IMR-90 (cell line): ENCODE measurements around the gene TPP1. TPM values are rescaled to one million over a fixed set of nuclear protein-coding genes. Genes with fewer than 3 reads are reported as not detected.

Source experiments
- ATAC-seq: fragments of 200-7000 bp; cut with Tn5 transposase; 2 replicates; pipeline ENCODE4 v1.9.1; 2020; ENCODE audit warnings: low read depth, mild to moderate bottlenecking, moderate library complexity
- BruUV-seq: library from RNA; stranded (reverse); fragments of 400-500 nt; replicated peaks from 2 replicates; lab custom pipeline; 2021; lab: Mats Ljungman, UMichigan
- CTCF ChIA-PET: fragments of 300-600 bp; formaldehyde crosslinking; extraction: SDS; loops from one replicate; lab custom pipeline; 2021; ENCODE audit warnings: antibody characterized with exemption; lab: Yijun Ruan, JAX
- POLR2A ChIA-PET: fragments of 300-600 bp; sonication (Branson Sonifier 250); formaldehyde crosslinking; loops from one replicate; lab custom pipeline; 2022; ENCODE audit warnings: antibody characterized with exemption; ENCODE audit not compliant: unreplicated experiment; lab: Charles Lee
- DNase-seq: peaks from one replicate; pipeline ENCODE4 v3.0.0; 2013
- H2AFZ ChIP-seq: replicated peaks from 2 replicates; pipeline ENCODE3; 2013; ENCODE audit warnings: low read length, mild to moderate bottlenecking; ENCODE audit not compliant: poor library complexity
- H2AK5ac ChIP-seq: 2 replicates; pipeline ENCODE4 v1.6.1; 2013; ENCODE audit warnings: low read depth, low read length, inconsistent platforms
- H2AK9ac ChIP-seq: replicated peaks from 2 replicates; pipeline ENCODE3; 2013; ENCODE audit warnings: mild to moderate bottlenecking, low read depth, low read length, moderate library complexity; ENCODE audit not compliant: poor library complexity
- H2BK120ac ChIP-seq: 2 replicates; pipeline ENCODE4 v1.6.1; 2013; ENCODE audit warnings: low read depth, low read length, inconsistent platforms
- H2BK15ac ChIP-seq: 3 replicates; pipeline ENCODE4 v1.6.1; 2013; ENCODE audit warnings: low read depth, low read length, inconsistent platforms
- H2BK20ac ChIP-seq: 2 replicates; pipeline ENCODE4 v1.6.1; 2013; ENCODE audit warnings: low read depth, mild to moderate bottlenecking, inconsistent platforms, low read length, moderate library complexity
- H2BK5ac ChIP-seq: 2 replicates; pipeline ENCODE4 v1.6.1; 2013; ENCODE audit warnings: mild to moderate bottlenecking, low read depth, low read length, inconsistent platforms; ENCODE audit not compliant: poor library complexity, severe bottlenecking
- H3K14ac ChIP-seq: replicated peaks from 2 replicates; pipeline ENCODE4 v1.6.1; 2013; ENCODE audit warnings: low read depth, low read length, inconsistent platforms
- H3K18ac ChIP-seq: 2 replicates; pipeline ENCODE4 v1.6.1; 2013; ENCODE audit warnings: low read depth, low read length, control low read depth
- H3K23ac ChIP-seq: 2 replicates; pipeline ENCODE4 v1.6.1; 2013; ENCODE audit warnings: low read depth, low read length, inconsistent platforms
- H3K27ac ChIP-seq: 2 replicates; pipeline ENCODE4 v1.5.1; 2013; ENCODE audit warnings: mild to moderate bottlenecking, control low read depth, low read length; ENCODE audit not compliant: insufficient read depth
- H3K27me3 ChIP-seq: 2 replicates; pipeline ENCODE4 v1.6.1; 2013; ENCODE audit warnings: low read length; ENCODE audit not compliant: control insufficient read depth, insufficient read depth
- H3K36me3 ChIP-seq: 2 replicates; pipeline ENCODE4 v1.6.1; 2013; ENCODE audit warnings: low read length, mixed read lengths; ENCODE audit not compliant: control insufficient read depth, insufficient read depth
- H3K4ac ChIP-seq: 2 replicates; pipeline ENCODE4 v1.6.1; 2013; ENCODE audit warnings: low read depth, low read length, inconsistent platforms
- H3K4me1 ChIP-seq: 2 replicates; pipeline ENCODE4 v1.6.1; 2013; ENCODE audit warnings: low read length, mixed read lengths; ENCODE audit not compliant: control insufficient read depth, insufficient read depth
- H3K4me2 ChIP-seq: 2 replicates; pipeline ENCODE4 v1.6.1; 2013; ENCODE audit warnings: low read depth, mild to moderate bottlenecking, control low read depth, low read length, moderate library complexity
- H3K4me3 ChIP-seq: 2 replicates; pipeline ENCODE4 v1.5.1; 2013; ENCODE audit warnings: low read depth, mild to moderate bottlenecking, control low read depth, low read length, moderate library complexity; ENCODE audit not compliant: insufficient read depth
- H3K56ac ChIP-seq: 2 replicates; pipeline ENCODE4 v1.6.1; 2013; ENCODE audit warnings: low read length, inconsistent platforms; ENCODE audit not compliant: insufficient read depth; ENCODE audit errors: extremely low read depth
- H3K79me1 ChIP-seq, 2 experiments: 2 replicates each; pipeline ENCODE4 v1.6.1; 2013; ENCODE audit warnings: low read length in 2 of 2, inconsistent platforms in 1 of 2, low read depth in 1 of 2
- H3K9ac ChIP-seq: 2 replicates; pipeline ENCODE4 v1.6.1; 2013; ENCODE audit warnings: low read depth, low read length, control low read depth
- H3K9me1 ChIP-seq: 2 replicates; pipeline ENCODE4 v1.6.1; 2013; ENCODE audit warnings: low read length, inconsistent platforms; ENCODE audit not compliant: insufficient read depth
- H3K9me3 ChIP-seq: 2 replicates; pipeline ENCODE4 v1.6.1; 2013; ENCODE audit warnings: low read length; ENCODE audit not compliant: control insufficient read depth, insufficient read depth
- H4K20me1 ChIP-seq: 2 replicates; pipeline ENCODE4 v1.6.1; 2013; ENCODE audit warnings: low read length, inconsistent platforms; ENCODE audit not compliant: insufficient read depth
- H4K5ac ChIP-seq: 2 replicates; pipeline ENCODE4 v1.6.1; 2013; ENCODE audit warnings: mild to moderate bottlenecking, low read depth, low read length, control low read depth
- H4K8ac ChIP-seq, 2 experiments: 2 replicates each; pipeline ENCODE4 v1.6.1; 2013; ENCODE audit warnings: low read depth in 2 of 2, low read length in 2 of 2, control low read depth in 1 of 2, inconsistent platforms in 1 of 2
- H4K91ac ChIP-seq: 2 replicates; pipeline ENCODE4 v1.6.1; 2013; ENCODE audit warnings: low read depth, low read length, inconsistent platforms; ENCODE audit not compliant: insufficient read depth
- BHLHE40 ChIP-seq: fragments of 150-350 bp; IDR thresholded peaks from 2 replicates; pipeline ENCODE4 v1.6.1; 2016; ENCODE audit warnings: mild to moderate bottlenecking, low read depth, low read length
- CEBPB ChIP-seq: IDR thresholded peaks from 2 replicates; pipeline ENCODE4 v1.6.1; 2012; ENCODE audit warnings: low read depth, low read length, improper control_type of control experiment
- CHD1 ChIP-seq: IDR thresholded peaks from 2 replicates; pipeline ENCODE4 v1.6.1; 2012; ENCODE audit warnings: low read depth, low read length, improper control_type of control experiment
- ELK1 ChIP-seq: fragments of 150-350 bp; IDR thresholded peaks from 2 replicates; pipeline ENCODE4 v1.6.1; 2016; ENCODE audit warnings: low read depth, mild to moderate bottlenecking, low read length, moderate library complexity, borderline replicate concordance
- FOS ChIP-seq: fragments of 150-350 bp; IDR thresholded peaks from 2 replicates; pipeline ENCODE4 v1.6.1; 2016; ENCODE audit warnings: low read depth, low read length
- MAFK ChIP-seq: IDR thresholded peaks from 2 replicates; pipeline ENCODE4 v1.6.1; 2012; ENCODE audit warnings: low read depth, low read length, improper control_type of control experiment
- MAZ ChIP-seq: IDR thresholded peaks from 2 replicates; pipeline ENCODE4 v1.6.1; 2012; ENCODE audit warnings: low read depth, mild to moderate bottlenecking, low read length, improper control_type of control experiment, moderate library complexity, borderline replicate concordance
- MXI1 ChIP-seq: IDR thresholded peaks from 2 replicates; pipeline ENCODE4 v1.6.1; 2012; ENCODE audit warnings: low read depth, mild to moderate bottlenecking, low read length, moderate library complexity, borderline replicate concordance
- NFE2L2 ChIP-seq: fragments of 150-350 bp; IDR thresholded peaks from 2 replicates; pipeline ENCODE4 v1.6.1; 2016; ENCODE audit warnings: low read depth, mild to moderate bottlenecking, low read length
- POLR2A ChIP-seq: IDR thresholded peaks from 2 replicates; pipeline ENCODE4 v1.6.1; 2012; ENCODE audit warnings: mild to moderate bottlenecking, low read depth, low read length
- RAD21 ChIP-seq: IDR thresholded peaks from 2 replicates; pipeline ENCODE4 v1.6.1; 2012; ENCODE audit warnings: low read length, improper control_type of control experiment
- RCOR1 ChIP-seq: IDR thresholded peaks from 2 replicates; pipeline ENCODE4 v1.6.1; 2012; ENCODE audit warnings: mild to moderate bottlenecking, low read length, improper control_type of control experiment; ENCODE audit not compliant: insufficient replicate concordance
- RFX5 ChIP-seq: IDR thresholded peaks from 2 replicates; pipeline ENCODE4 v1.8.0; 2012; ENCODE audit warnings: low read depth, mild to moderate bottlenecking, low read length, moderate library complexity
- SMC3 ChIP-seq: fragments of 150-350 bp; IDR thresholded peaks from 2 replicates; pipeline ENCODE4 v1.6.1; 2016; ENCODE audit warnings: low read depth, mild to moderate bottlenecking, antibody characterized with exemption, low read length, moderate library complexity
- WGBS, 2 experiments: methylation state at CpG; one replicate each; pipeline versions ENCODE4 v1.1.5 to v1.1.7; 2013; ENCODE audit warnings: missing lambda C conversion rate in 2 of 2; ENCODE audit not compliant: insufficient read length in 1 of 2; ENCODE audit errors: extremely low coverage in 2 of 2; 5-methylcytosine and 5-hydroxymethylcytosine counted together
- dilution Hi-C: fragments of 300-500 bp; cut with HindIII; formaldehyde crosslinking; loops from one replicate; pipeline ENCODE4 v1.14.3; 2018; ENCODE audit warnings: low sequenced_read_pairs; ENCODE audit not compliant: unreplicated experiment
- in situ Hi-C: fragments of 300-500 bp; cut with MboI; formaldehyde crosslinking; loops from 3 replicates; pipeline ENCODE4 v1.14.3; 2019; ENCODE audit warnings: low sequenced_read_pairs, inconsistent platforms, mixed read lengths
- intact Hi-C: fragments of 100-400 bp; cut with micrococcal nuclease; formaldehyde crosslinking; loops from 2 replicates; pipeline ENCODE4 v1.10.0; 2022
- polyA plus RNA-seq, 3 experiments: library from polyadenylated mRNA; depleted of rRNA; stranded (reverse); fragments of >200 nt; gene quantifications; 2 replicates each; pipeline ENCODE4 v1.2.3, GENCODE V29; 2012; ENCODE audit warnings: low replicate concordance in 1 of 3
- total RNA-seq: library from RNA; depleted of rRNA; stranded (reverse); fragments of >200 nt; gene quantifications from 2 replicates; pipeline ENCODE4 v1.2.3, GENCODE V29; 2012
- TF ChIP-seq, protein P1 (sequence below): fragments of 150-350 bp; IDR thresholded peaks from 2 replicates; pipeline ENCODE4 v1.6.1; 2017; ENCODE audit warnings: mild to moderate bottlenecking, antibody characterized with exemption, low read length, low read depth

Gene TPP1
- total and polyA plus RNA-seq, 2 of the 4 experiments (the other 2 are of a cell fraction) = 33.5 to 108 TPM

- Histone ChIP-seq H2AFZ (no peak overlapping the region), H4K8ac (peak overlapping the region; percentile 80 to 85; a peak in 2 of 4 replicates), H3K14ac (no peak overlapping the region; the same call in 1 of the 2 replicates), H3K79me1 (peaks cover 31 to 68% of the 10 kb centered on the region in 2 experiments), H3K23ac (peak overlapping the region; percentile 91), H3K56ac (no peak overlapping the region; the same call in 1 of the 2 replicates), H3K4me2 (no peak overlapping the region), H3K36me3 (peaks cover 42% of the 10 kb centered on the region), H3K9me3 (no peaks in the 10 kb centered on the region), H2AK9ac (peak overlapping the region; percentile 49), H4K20me1 (peaks cover 8% of the 10 kb centered on the region), H2BK120ac (no peak overlapping the region), H2BK5ac (peak overlapping the region; percentile 89), H3K4me1 (peaks cover 31% of the 10 kb centered on the region), H3K4ac (peak overlapping the region; percentile 89), H3K27me3 (no peaks in the 10 kb centered on the region), H4K5ac (peak overlapping the region; percentile 27), H2BK20ac (peak overlapping the region; percentile 46), H2AK5ac (peak overlapping the region; percentile 98), H3K4me3 (no peak overlapping the region), H3K9me1 (peaks cover 29% of the 10 kb centered on the region), H2BK15ac (0 out of 3 replicates have a peak overlapping the region, but pooled peaks have one; percentile 93), H3K27ac (peak overlapping the region; percentile 95; the same call in 1 of the 2 replicates), H4K91ac (peak overlapping the region; percentile 5; the same call in 1 of the 2 replicates), H3K9ac (0 out of 2 replicates have a peak overlapping the region, but pooled peaks have one; percentile 75), H3K18ac (no peak overlapping the region)
- POLR2A ChIA-PET = interaction anchor here (1.7 kb wide), 1 partner anchor 9 kb away, joined by 4 read pairs; no protein-coding TSS in a partner anchor
- dilution Hi-C loops = no loop called here
- CTCF ChIA-PET = no interaction called here
- intact Hi-C loops = no loop called here
- 95% methylated on average over 3 of the region's 14 CpGs; no CpG with 5 or more reads in 1 of the 2 experiments for WGBS, 2 experiments
- DNase-seq (no peak), ATAC-seq (no peak)
- BruUV-seq = no TSS peak
- in situ Hi-C loops = no loop called here
- TF ChIP-seq MAFK = no peak
- TF ChIP-seq CHD1 = no peak
- TF ChIP-seq FOS = no peak
- TF ChIP-seq CEBPB = no peak
- TF ChIP-seq RFX5 = no peak
- TF ChIP-seq, protein P1, sequence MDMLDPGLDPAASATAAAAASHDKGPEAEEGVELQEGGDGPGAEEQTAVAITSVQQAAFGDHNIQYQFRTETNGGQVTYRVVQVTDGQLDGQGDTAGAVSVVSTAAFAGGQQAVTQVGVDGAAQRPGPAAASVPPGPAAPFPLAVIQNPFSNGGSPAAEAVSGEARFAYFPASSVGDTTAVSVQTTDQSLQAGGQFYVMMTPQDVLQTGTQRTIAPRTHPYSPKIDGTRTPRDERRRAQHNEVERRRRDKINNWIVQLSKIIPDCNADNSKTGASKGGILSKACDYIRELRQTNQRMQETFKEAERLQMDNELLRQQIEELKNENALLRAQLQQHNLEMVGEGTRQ = no peak
- no peak for TF ChIP-seq POLR2A
- no peak for TF ChIP-seq MXI1
- no peak for TF ChIP-seq BHLHE40
- no peak for TF ChIP-seq MAZ
- TF ChIP-seq SMC3 = no peak
- TF ChIP-seq RCOR1 = no peak
- TF ChIP-seq ELK1 = no peak
- TF ChIP-seq NFE2L2 = no peak
- TF ChIP-seq RAD21 = no peak
These were observed 10.3 kb downstream of the TPP1 start for GRCh38 chr11:6608726-6609501.
